Activated CD4-positive, alpha-beta T cell treated with anti-CD3 and anti-CD28 coated beads for 24 hours (primary cell): Measurements from ENCODE around the gene DHX15.

ENCODE experiments used
- DNase-seq, 2 donors: peaks; one replicate each; pipeline ENCODE4 v3.0.0-alpha.2; 2020; ENCODE audit warnings: low read depth in 2 of 2

The DHX15 gene

GRCh38 chr4:24584211-24584850 lies at the start of gene DHX15:
Gene DHX15 (minus strand): TSS chr4:24584554. CDS start chr4:24584393, 161 bp downstream.
- peak; percentile 83 to 87 for DNase-seq

- DNase-seq, result no peak
Measured at GRCh38 chr4:24632011-24632410, 47.7 kb upstream of the DHX15 start.

GRCh38 chr4:24630937-24631336 lies 46.6 kb upstream of the DHX15 start:
- no peak for DNase-seq

GRCh38 chr4:24625091-24625490 lies 40.7 kb upstream of the DHX15 start:
- no peak for DNase-seq

GRCh38 chr4:24624381-24624780 lies 40.0 kb upstream of the DHX15 start:
- no peak for DNase-seq

- no peak for DNase-seq
Measured at GRCh38 chr4:24622146-24622834, 37.9 kb upstream of the DHX15 start.

GRCh38 chr4:24615977-24616376 lies 31.6 kb upstream of the DHX15 start:
- DNase-seq, result no peak

GRCh38 chr4:24614881-24615280 lies 30.5 kb upstream of the DHX15 start:
- DNase-seq, result no peak

- DNase-seq, result no peak
Measured at GRCh38 chr4:24613502-24613901, 29.1 kb upstream of the DHX15 start.

- DNase-seq, result no peak
Measured at GRCh38 chr4:24611575-24611974, 27.2 kb upstream of the DHX15 start.

- no peak for DNase-seq
Measured at GRCh38 chr4:24607334-24607733, 23.0 kb upstream of the DHX15 start.

GRCh38 chr4:24605216-24605615 lies 20.9 kb upstream of the DHX15 start:
- DNase-seq, result no peak

GRCh38 chr4:24604558-24605214 lies 20.3 kb upstream of the DHX15 start:
- DNase-seq, result no peak

GRCh38 chr4:24603343-24603742 lies 19.0 kb upstream of the DHX15 start:
- DNase-seq, result no peak

- DNase-seq, result no peak
Measured at GRCh38 chr4:24601121-24601520, 16.8 kb upstream of the DHX15 start.

GRCh38 chr4:24599275-24599674 lies 14.9 kb upstream of the DHX15 start:
- DNase-seq, result no peak

- DNase-seq, result no peak
Measured at GRCh38 chr4:24598025-24598424, 13.7 kb upstream of the DHX15 start.

- no peak for DNase-seq
Measured at GRCh38 chr4:24595659-24596058, 11.3 kb upstream of the DHX15 start.

GRCh38 chr4:24594887-24595286 lies 10.5 kb upstream of the DHX15 start:
- no peak for DNase-seq

- DNase-seq, result no peak
Measured at GRCh38 chr4:24589448-24589847, 5.1 kb upstream of the DHX15 start.

- DNase-seq, result no peak
Measured at GRCh38 chr4:24588216-24588954, 4.0 kb upstream of the DHX15 start.

GRCh38 chr4:24583451-24584210 lies 723 bp downstream of the DHX15 start:
- peak; percentile 28 to 29 for DNase-seq
